WI38 (cell line): ENCODE measurements around the gene RBPJL.

Experiments
- H3K4me3 ChIP-seq: 2 replicates; pipeline ENCODE4 v1.5.1; 2011; ENCODE audit warnings: low read depth, mild to moderate bottlenecking, control low read depth, low read length
- TF ChIP-seq, protein P1 (sequence below): IDR thresholded peaks from 2 replicates; pipeline ENCODE4 v1.5.1; 2012; ENCODE audit warnings: low read depth, mild to moderate bottlenecking, control low read depth, low read length

The RBPJL gene

DNA sequence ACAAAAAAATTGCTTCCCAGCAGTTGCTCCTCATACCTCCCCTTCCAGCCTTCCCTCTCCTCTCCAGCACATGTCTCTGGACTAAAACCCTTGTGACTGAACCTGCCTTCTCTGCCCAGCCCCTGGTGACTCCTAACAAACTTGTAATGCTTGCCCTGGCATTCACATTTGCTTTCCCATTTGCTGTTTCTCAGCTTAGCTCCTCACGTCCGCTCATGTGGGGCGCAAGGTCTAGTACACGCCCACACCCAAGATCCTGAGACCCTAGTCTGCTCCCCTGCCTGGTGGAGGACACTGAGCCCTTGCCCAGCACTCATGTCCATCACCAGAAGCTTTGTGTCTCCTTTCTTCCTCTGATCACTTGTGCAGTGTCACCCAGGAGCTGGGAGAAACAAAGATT is 18.3 kb upstream of the RBPJL start:
- TF ChIP-seq, protein P1, sequence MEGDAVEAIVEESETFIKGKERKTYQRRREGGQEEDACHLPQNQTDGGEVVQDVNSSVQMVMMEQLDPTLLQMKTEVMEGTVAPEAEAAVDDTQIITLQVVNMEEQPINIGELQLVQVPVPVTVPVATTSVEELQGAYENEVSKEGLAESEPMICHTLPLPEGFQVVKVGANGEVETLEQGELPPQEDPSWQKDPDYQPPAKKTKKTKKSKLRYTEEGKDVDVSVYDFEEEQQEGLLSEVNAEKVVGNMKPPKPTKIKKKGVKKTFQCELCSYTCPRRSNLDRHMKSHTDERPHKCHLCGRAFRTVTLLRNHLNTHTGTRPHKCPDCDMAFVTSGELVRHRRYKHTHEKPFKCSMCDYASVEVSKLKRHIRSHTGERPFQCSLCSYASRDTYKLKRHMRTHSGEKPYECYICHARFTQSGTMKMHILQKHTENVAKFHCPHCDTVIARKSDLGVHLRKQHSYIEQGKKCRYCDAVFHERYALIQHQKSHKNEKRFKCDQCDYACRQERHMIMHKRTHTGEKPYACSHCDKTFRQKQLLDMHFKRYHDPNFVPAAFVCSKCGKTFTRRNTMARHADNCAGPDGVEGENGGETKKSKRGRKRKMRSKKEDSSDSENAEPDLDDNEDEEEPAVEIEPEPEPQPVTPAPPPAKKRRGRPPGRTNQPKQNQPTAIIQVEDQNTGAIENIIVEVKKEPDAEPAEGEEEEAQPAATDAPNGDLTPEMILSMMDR = no peak
- H3K4me3 ChIP-seq = no peak overlapping the region

DNA sequence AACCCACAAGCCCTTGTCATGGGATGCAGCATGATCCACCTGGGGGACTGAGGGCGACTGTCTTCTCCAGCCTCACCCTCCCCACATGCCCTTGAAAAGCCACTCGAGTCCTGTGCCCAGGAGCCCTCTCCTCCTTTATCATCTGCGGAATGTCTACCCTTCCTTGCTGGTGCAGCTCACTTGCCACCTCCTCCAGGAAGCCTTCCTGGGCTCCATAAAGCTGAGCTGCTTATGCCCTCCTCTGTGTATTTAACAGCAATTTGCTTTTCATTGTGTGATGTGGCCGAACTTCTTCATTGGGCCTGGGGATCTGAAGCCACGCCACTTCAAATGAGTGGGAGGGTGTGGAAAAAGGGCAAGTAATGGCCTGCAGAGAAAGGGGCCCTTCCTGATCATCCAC is 17.8 kb upstream of the RBPJL start:
- TF ChIP-seq, protein P1 = no peak
- no peak overlapping the region for H3K4me3 ChIP-seq

DNA sequence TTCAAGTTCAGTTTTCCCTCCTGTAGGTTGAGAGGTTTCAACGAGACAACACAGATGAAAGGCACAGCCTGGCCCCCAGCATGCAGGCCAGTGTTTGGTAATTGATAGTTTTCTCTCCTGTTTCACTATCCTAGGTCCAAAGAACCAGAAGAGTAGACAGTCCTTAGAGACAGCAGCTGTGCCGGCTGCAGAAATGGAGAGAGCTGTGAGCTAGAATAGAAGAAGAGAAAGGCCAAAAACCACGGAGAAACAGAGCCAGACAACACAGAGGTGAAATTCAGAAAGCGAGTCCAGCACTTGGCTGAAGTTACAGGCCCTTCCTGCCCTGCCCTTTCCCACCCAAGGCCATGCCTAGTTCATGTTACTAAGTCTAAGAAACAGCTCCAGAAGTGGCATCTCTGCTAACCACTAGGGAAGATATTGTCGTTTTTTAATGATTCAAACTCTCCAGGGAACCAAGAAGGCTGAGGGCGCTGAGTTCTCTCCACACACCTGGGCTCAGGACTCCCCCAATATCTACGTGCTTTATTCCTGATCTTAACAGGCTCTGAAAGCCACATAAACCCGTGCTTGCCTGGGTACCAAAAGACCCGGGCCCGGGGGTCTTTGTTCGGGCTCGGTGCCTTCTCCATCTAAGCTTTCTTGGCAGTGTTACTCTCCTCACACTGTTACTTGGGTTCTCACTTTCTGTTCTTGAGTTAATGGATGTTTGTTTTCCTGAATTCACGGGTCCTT is 16.5 kb upstream of the RBPJL start:
- TF ChIP-seq, protein P1 = no peak
- H3K4me3 ChIP-seq = no peak overlapping the region

DNA sequence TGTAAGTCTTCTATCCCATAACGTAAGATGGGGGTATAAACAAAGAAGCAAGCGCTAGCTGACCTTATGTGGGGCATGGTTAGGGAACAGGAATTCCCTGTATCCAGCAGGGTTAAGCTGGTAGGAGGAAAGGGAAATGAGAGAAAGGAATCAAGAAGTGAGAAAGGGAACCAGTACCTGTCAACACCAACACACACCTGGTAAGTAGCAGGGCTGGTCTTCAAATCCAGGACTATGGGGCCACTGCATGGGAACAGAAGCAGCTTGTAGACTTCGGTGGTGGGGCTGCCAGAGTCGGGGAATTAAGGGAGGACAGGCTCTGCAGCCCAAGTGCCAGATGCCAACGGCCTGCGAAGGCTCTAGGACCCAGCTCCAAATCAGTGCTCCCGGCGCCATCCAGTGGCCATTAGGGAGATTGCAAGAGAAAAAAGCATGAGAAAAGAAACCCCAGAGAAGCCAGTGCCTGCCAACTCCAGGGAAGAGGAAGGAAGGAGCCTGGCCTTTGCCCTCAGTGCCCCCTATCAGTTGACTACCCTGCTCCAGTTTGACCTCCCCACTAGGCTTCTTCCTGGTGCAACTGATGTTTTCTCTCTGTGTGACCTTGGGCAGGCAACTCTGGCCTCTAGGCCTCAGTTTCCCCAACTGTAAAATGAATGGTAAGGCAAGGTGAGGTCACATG is 15.8 kb upstream of the RBPJL start:
- H3K4me3 ChIP-seq = no peak overlapping the region
- TF ChIP-seq, protein P1 = peak; percentile 93

DNA sequence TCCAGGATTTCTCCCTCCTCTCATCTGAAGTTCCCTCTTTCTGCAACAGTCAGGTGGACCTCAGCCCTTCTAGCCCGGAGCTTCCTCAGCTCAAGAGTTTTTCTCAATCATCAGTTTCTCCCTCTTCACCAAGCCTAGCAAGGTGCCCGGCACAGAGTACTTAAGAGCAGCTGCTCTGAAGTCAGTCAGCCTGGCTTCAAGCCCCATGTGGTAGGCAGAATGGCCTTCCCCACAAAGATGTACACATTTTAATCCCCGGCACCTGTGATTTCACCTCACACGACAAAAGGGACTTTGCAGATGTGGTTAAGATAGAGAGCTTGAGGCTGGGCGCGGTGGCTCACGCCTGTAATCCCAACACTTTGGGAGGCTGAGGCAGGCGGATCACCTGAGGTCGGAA is 15.1 kb upstream of the RBPJL start:
- H3K4me3 ChIP-seq = no peak overlapping the region

DNA sequence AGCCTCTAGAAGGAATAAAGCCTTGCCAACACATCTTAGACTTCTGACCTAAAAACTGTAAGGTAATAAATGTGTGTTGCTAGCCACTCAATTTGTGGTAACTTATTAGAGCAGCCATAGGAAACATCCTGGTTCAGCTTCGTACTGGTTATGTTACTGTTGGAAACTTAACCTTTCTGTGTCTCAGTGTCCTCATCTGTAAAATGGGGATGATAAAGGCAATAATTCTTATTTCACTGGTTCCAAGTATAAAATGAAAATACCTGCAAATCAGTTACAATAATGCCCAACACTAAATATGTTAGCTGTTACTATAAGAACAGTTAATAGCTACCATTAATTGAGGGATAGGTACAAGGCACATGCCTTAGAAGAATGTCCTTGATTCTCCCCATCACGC is 14.3 kb upstream of the RBPJL start:
- no peak overlapping the region for H3K4me3 ChIP-seq
- TF ChIP-seq, protein P1 = no peak

More for the DNA sequence above, 15.1 kb upstream of the RBPJL start:
- TF ChIP-seq, protein P1 = no peak

DNA sequence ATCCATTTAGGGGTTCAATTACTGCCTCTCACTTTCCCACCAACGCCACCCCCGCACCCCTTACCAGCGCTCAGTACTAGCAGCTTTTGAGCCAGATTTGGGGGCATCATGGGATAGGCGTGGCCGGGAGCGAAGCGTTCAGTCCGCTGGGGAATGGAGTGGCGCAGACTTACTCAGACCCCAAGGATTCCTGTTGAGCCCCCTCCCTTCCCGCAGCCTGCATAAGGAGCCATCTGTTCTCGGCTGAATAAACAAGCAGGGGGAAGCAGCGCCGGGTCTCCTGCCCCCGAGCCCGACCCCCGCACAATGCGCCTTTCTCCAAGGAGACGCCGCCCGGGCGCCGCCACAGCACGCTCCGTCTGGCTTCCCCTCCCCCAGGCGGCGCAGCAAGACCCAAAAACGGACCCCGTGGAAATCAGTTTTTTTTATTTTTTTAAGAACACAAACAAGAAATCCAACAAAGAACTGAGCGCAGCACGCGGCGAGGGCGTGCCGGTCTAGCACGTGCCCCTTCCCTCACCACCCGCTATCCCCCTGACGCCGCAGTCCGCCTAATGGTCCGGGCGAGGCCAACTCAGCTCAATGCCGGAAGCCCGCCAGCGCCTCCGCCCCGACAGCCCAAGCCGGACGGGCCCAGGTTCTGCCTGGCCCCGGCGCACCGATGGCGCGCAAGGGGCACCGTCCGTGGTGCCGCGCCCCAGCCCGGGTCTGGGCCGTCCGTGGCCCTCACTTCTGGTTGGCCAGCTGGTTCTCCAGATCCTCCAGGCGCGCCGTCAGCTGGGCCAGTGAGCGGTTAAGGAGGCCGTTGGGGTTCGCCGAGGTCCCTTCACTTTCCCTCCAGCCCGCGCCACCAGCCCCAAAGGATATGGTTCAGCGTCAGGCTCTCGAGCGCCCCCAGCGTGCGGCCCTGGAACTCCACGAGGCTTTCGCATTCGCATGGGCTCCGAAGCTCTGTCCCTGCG is 13.3 kb upstream of the RBPJL start:
- H3K4me3 ChIP-seq = peak overlapping the region; percentile 59
- TF ChIP-seq, protein P1 = peak; percentile 95
